HG03521 (cell line): ENCODE data around the gene GSTK1.
A peak's percentile ranks its signal among the peaks of the same experiment; 100 is the strongest.
"Not testable (repeated sequence)": the region's sequence is repeated elsewhere in the genome, so short reads cannot be mapped to it uniquely, and the experiment has no call there.

ENCODE experiments used
- ATAC-seq: cut with Tn5 transposase; IDR thresholded peaks from one replicate; pipeline ENCODE4 v1.9.1; 2021; ENCODE audit warnings: mild to moderate bottlenecking, moderate library complexity; ENCODE audit not compliant: unreplicated experiment

Gene GSTK1

GRCh38 chr7:143269251-143269650, 6.0 kb downstream of the GSTK1 start:
- no peak for ATAC-seq

GRCh38 chr7:143271240-143271639, 8.0 kb downstream of the GSTK1 start:
- no peak for ATAC-seq

DNA sequence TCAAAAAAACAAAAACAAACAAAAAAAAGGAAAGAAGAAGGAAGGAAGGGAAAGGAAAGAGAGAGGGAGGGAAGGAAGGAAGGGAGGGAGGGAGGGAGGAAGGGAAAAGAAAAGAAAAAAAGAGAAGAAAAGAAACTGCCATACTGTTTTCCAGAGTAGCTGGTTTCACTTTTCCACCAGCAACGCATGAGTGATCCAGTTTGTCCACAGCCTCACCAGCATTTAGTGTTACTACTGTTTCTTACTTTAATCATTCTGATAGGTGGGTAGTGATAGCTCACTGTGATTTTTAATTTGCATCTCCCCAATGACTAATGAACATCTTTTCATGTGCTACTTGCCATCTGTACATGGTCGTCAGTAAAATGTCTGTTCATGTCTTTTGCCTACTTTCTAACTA, 9.6 kb downstream of the GSTK1 start:
- no peak for ATAC-seq

DNA sequence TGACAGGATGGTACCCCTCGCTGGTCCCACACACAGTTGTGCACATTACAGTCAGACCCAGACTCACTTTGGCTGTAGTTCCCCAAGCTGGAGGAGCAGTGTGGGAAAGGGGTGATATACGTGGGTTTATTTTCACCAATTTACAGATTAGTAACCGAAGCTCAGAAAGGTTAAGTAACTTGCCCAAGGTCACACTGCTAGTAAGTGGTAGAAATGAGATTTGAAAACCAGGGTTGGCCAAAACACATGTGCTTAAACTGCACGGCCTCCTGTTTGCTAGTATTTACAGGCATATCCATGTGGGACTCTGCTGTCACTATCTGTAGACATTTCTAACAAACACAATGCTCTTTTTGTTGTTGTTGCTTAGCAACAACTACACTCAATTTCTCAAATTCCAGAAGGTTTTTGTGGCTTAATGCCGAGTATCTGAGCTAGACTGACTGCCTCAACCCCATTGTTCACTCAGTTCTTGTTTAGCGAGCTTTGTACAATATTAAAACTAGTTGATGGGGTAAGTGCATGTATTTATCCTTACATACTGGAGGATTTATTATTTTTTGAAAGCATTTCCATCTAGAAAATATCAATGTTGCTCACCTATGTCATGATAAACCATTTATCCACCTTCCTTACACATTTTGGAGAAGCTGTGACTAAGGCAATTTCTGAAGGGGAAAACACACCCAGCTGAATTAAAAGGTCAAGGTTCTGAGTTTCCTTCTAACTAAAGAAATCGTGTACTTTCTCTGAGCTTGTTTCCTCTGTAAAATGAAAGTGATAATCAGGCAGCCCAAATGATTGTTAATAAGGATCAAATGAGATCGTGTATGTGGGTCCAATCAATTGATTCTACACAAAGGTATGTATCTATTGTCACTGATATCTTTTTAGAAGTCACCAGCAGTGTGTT, 16.2 kb downstream of the GSTK1 start:
- no peak for ATAC-seq

- ATAC-seq, result no peak
These were observed 16.9 kb downstream of the GSTK1 start for GRCh38 chr7:143280160-143280559.

- no peak for ATAC-seq
These were observed 17.3 kb downstream of the GSTK1 start for GRCh38 chr7:143280566-143280965.

- no peak for ATAC-seq
These were observed 18.3 kb downstream of the GSTK1 start for GRCh38 chr7:143281529-143281928.

DNA sequence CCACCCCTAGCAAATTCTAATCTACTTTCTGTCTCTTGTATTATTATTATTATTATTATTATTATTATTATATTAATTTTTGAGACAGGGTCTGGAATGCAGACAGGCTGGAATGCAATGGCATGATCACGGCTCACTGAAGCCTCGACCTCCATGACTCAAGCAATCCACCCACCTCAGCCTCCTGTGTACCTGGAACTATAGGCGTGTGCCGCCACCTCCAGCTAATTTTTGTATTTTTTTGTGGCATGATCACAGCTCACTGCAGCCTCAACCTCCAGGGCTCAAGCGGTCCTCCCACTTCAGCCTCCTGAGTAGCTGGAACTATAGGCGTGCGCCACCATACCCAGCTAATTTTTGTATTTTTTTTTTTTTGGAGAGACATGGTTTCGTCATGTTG, 18.9 kb downstream of the GSTK1 start:
- no peak for ATAC-seq

DNA sequence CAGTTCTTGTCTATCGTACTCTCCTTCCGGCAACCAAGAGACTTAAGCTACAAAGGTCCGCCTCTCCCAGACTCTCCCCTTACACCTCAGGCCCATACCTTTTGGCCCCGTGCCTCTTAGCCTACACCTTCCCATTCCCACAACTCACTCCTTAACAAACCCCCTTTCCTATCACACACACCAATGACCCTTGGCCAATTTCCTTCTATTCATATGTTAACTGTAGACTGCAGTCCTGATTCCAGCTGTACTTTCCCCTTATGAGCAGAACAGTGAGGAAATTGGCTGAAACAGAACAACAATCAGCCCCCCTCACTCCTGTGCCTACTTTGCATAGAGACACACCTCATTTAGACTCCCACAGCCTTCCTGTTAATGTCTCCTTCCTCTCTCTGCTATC, 20.1 kb downstream of the GSTK1 start:
- ATAC-seq, result no peak

DNA sequence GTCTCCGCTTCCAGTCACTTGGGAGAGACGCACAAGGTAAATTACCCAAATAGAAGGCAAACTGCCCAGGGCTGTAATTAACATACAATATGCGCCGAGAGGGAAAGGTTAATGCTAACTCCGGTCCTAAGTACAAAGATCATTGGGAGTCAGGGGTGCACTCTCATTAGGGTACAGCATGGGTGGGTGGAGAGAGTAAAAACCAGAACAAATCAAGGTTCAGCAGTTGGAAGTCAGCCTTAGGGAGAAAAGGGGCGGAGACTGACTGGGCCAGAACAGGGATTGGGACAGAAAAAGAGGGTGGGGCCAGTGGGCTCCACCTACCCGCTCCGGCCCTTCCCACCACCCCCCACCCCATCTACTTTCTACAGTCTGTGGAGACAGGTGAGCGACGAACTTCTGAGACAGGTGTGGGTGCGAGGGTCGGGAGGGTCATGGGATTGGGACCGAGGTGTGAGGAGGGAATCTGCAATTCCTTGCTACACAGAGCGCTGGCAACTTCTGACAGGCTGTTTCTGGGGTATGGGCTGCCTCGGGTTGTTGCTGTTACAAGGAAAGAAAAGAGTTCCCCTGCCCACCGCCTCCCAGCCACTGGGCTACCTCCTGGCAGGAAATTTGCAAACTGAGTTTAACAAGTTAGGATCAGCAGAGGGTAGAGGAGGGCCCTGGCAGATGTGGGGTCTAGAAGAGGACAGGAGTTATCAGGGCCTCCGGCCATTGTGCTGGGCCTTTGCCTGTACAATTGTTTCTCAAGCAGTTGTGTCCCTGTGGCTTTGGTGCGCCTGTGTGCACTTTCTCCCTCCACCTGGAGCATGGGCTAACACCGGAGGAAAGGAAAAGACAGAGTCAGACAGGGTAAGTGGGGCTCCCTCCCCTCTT, 21.6 kb downstream of the GSTK1 start, which contains the start of gene TMEM139:
TMEM139 (plus strand) TSS at position 368 of the 879 bp plus-strand sequence. CDS start 1,000 bp downstream, outside the sequence.
- no peak for ATAC-seq

- no peak for ATAC-seq
These were observed 22.2 kb downstream of the GSTK1 start for GRCh38 chr7:143285470-143285778.

DNA sequence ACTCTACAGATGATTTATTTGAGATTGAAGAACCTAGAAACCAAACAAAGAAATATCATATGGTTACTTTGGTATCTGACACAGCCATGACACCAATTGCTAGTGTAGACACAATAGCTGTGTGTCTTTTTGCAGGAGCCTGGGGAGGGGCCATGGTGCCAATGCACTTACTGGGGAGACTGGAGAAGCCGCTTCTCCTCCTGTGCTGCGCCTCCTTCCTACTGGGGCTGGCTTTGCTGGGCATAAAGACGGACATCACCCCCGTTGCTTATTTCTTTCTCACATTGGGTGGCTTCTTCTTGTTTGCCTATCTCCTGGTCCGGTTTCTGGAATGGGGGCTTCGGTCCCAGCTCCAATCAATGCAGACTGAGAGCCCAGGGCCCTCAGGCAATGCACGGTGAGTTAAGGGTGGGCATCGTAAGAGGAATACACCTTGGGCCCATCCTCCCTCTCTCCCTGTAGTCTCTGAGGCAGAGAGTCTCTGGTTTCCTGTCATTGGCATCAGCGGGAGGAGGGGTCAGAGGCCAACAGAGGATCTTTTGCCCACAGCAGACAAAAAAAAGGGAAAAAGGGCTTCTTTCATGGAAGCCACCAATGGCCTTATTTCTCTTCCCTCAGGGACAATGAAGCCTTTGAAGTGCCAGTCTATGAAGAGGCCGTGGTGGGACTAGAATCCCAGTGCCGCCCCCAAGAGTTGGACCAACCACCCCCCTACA, 22.7 kb downstream of the GSTK1 start:
- no peak for ATAC-seq

DNA sequence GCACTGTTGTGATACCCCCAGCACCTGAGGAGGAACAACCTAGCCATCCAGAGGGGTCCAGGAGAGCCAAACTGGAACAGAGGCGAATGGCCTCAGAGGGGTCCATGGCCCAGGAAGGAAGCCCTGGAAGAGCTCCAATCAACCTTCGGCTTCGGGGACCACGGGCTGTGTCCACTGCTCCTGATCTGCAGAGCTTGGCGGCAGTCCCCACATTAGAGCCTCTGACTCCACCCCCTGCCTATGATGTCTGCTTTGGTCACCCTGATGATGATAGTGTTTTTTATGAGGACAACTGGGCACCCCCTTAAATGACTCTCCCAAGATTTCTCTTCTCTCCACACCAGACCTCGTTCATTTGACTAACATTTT, 23.3 kb downstream of the GSTK1 start:
- ATAC-seq, result no peak

- no peak for ATAC-seq
These were observed 24.2 kb downstream of the GSTK1 start for GRCh38 chr7:143287339-143287934.

DNA sequence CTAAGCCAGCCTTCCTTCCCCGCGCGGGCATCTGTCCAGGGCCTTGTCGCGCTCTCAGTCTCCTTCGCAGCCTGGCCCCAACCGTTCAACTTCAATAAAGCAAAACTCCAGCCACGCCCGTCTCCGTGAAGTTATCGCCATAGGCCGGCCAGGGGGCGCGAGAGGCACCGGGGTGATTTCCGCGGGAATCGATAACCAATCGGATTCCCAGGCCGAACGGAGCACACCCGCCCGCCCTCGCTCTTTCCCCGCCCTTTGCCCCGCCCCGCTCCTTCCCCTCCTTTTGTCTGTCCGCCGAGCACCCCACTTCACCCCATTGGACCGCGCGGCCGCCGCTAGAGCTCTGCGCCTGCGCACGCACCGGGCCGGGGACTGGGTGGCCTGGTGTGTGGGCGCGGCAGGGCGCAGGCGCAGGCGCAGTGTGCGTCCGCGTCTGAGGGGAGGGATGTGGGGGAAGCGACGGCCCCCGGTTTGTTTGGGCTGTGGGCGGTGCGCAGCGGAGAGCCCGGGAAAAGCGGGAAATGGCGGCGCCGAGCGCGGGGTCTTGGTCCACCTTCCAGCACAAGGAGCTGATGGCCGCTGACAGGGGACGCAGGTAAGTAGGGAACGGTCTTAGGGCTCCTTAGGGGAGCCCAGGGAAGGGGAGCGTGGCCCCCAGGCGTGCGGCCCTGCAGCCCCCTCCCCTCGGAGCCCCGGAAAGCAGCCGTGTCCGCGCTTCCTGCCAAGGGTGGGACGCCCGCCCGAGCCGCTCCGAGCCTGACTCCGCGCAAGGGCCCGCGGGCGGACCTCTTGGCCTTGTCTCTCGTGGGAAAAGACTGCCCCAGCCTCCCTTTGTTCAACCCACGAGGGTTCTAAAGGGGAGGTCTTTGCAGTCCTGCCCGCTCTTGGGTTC, 24.9 kb downstream of the GSTK1 start, which contains the start of gene CASP2:
CASP2 (plus strand) TSS at position 417 of the 892 bp plus-strand sequence; CDS start at position 522, 105 bp downstream.
- peak; percentile 92 for ATAC-seq

- peak; percentile 0 for ATAC-seq
These were observed 25.6 kb downstream of the GSTK1 start for GRCh38 chr7:143288836-143289235.

GRCh38 chr7:143289421-143289820, 26.2 kb downstream of the GSTK1 start:
- no peak for ATAC-seq

GRCh38 chr7:143289888-143290287, 26.6 kb downstream of the GSTK1 start:
- not testable (repeated sequence) for ATAC-seq

GRCh38 chr7:143290293-143290692, 27.1 kb downstream of the GSTK1 start:
- no peak for ATAC-seq

DNA sequence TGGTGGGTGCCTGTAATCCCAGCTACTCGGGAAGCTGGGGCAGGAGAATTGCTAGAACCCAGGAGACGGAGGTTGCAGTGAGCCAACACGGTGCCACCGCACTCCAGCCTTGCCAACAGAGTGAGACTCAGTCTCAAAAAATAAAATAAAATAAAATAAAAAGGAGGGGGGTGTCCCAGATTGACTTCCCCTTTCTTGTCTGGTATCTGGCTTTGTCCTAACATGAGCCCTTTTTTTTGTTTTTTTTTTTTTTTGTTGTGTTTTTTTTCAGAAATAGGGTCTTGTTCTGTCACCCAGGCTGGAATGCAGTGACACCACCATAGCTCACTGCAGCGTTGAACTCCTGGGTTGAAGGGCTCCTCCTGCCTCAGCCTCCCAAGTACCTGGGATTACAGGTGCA, 29.6 kb downstream of the GSTK1 start:
- no peak for ATAC-seq
